Anterior cingulate cortex (tissue), 58 donors: ENCODE results near the gene NMRK1.
A peak's percentile ranks its signal among the peaks of the same experiment; 100 is the strongest.

Experiments used
- DNase-seq, 58 donors: peaks; one replicate each; lab custom pipeline; 2025; lab: John Stamatoyannopoulos, UW

The NMRK1 gene

GRCh38 chr9:75063556-75064305, 24.2 kb downstream of the NMRK1 start:
- DNase-seq = no peak

- no peak for DNase-seq
Observed at GRCh38 chr9:75061169-75061568, 26.8 kb downstream of the NMRK1 start.

GRCh38 chr9:75054368-75055001, 33.5 kb downstream of the NMRK1 start:
- DNase-seq = no peak

GRCh38 chr9:75053869-75054268, 34.1 kb downstream of the NMRK1 start:
- no peak for DNase-seq

GRCh38 chr9:75051285-75051684, 36.7 kb downstream of the NMRK1 start:
- DNase-seq = no peak

GRCh38 chr9:75047506-75047905, 40.4 kb downstream of the NMRK1 start:
- DNase-seq = no peak

- DNase-seq = peak in 1 of 58 donors; percentile 3
Observed at GRCh38 chr9:75046725-75047345, 41.1 kb downstream of the NMRK1 start.

GRCh38 chr9:75041041-75041440, 46.9 kb downstream of the NMRK1 start:
- no peak for DNase-seq

GRCh38 chr9:75039801-75040200, 48.2 kb downstream of the NMRK1 start:
- DNase-seq = no peak

GRCh38 chr9:75039009-75039408, 48.9 kb downstream of the NMRK1 start:
- no peak for DNase-seq

GRCh38 chr9:75036793-75037192, 51.2 kb downstream of the NMRK1 start:
- DNase-seq = no peak

- DNase-seq = no peak
Observed at GRCh38 chr9:75033791-75034473, 54.0 kb downstream of the NMRK1 start.

GRCh38 chr9:75027187-75028107, 60.5 kb downstream of the NMRK1 start:
- peak in 46 of 58 donors; percentile 2 to 75 (median 46) for DNase-seq

GRCh38 chr9:75023846-75024245, 64.1 kb downstream of the NMRK1 start:
- DNase-seq = no peak

- DNase-seq = no peak
Observed at GRCh38 chr9:75019654-75020053, 68.3 kb downstream of the NMRK1 start.

- no peak for DNase-seq
Observed at GRCh38 chr9:75019022-75019421, 68.9 kb downstream of the NMRK1 start.

GRCh38 chr9:75017378-75017777, 70.6 kb downstream of the NMRK1 start:
- no peak for DNase-seq

GRCh38 chr9:75013735-75014134, 74.2 kb downstream of the NMRK1 start:
- no peak for DNase-seq
